HUES48 (cell line): Measurements from ENCODE around the gene KLHL29.
"Not testable (repeated sequence)": the region's sequence is repeated elsewhere in the genome, so short reads cannot be mapped to it uniquely, and the experiment has no call there.

Experiments
- H3K27ac ChIP-seq: one replicate; pipeline ENCODE4 v1.7.0; 2013; ENCODE audit warnings: low read depth, low read length, inconsistent platforms
- H3K27me3 ChIP-seq: 2 replicates; pipeline ENCODE4 v1.6.1; 2013; ENCODE audit warnings: mild to moderate bottlenecking, low read length; ENCODE audit not compliant: control insufficient read depth, insufficient read depth
- H3K36me3 ChIP-seq: 2 replicates; pipeline ENCODE4 v1.6.1; 2013; ENCODE audit warnings: low read length; ENCODE audit not compliant: control insufficient read depth, insufficient read depth
- H3K4me1 ChIP-seq: 2 replicates; pipeline ENCODE4 v1.6.1; 2013; ENCODE audit warnings: mild to moderate bottlenecking, low read length; ENCODE audit not compliant: control insufficient read depth, insufficient read depth
- H3K4me3 ChIP-seq: 2 replicates; pipeline ENCODE4 v1.5.1; 2013; ENCODE audit warnings: mild to moderate bottlenecking, low read depth, low read length
- H3K9ac ChIP-seq: 2 replicates; pipeline ENCODE4 v1.6.1; 2013; ENCODE audit warnings: mild to moderate bottlenecking, low read depth, low read length, moderate library complexity
- H3K9me3 ChIP-seq: 2 replicates; pipeline ENCODE4 v1.6.1; 2013; ENCODE audit warnings: low read length; ENCODE audit not compliant: control insufficient read depth, insufficient read depth

Gene KLHL29

GRCh38 chr2:23385351-23385747 is 370 bp downstream of the KLHL29 start:
- Histone ChIP-seq H3K9ac (no peak overlapping the region), H3K4me1 (peaks cover 10% of the 10 kb centered on the region; the same call in 1 of the 2 replicates), H3K9me3 (no peaks in the 10 kb centered on the region), H3K36me3 (no peaks in the 10 kb centered on the region), H3K27me3 (peaks cover 87% of the 10 kb centered on the region), H3K27ac (no peak overlapping the region), H3K4me3 (peak overlapping the region; percentile 74)

DNA sequence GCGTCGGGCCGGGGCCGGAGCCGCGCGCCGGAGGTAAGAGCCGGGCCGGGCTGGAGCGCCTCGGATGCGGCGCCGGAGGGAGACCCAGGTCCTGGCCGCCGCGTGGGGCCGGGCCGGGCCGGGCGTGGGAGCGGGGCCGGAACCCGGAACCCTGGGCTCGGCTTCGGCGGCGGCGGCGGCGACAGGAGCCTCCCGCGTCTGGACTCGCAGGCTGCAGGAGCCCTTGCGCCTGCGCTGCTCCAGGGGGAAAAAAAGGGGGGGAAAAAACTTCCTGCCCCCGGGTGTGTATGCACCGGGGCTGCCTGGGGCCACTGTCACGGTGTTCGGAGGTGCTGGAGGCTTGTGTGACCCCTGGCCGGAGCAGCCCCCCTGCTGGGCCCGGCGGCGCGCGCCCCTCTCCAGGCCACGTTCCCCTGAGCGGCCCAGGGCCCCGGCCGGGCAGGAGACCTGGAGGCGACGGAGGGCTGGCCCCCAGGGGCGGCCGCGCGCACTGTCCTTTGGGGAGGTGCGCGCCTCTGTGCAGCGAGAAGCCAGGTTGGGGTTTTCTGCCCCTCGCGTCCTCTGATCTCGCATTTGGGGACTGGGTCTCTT is 864 bp downstream of the KLHL29 start:
- no peaks in the 10 kb centered on the region for H3K36me3 ChIP-seq
- H3K9me3 ChIP-seq: no peaks in the 10 kb centered on the region
- H3K9ac ChIP-seq: no peak overlapping the region
- peaks cover 86% of the 10 kb centered on the region for H3K27me3 ChIP-seq
- no peak overlapping the region for H3K27ac ChIP-seq
- peak overlapping the region; percentile 74 for H3K4me3 ChIP-seq
- peaks cover 10% of the 10 kb centered on the region; the same call in 1 of the 2 replicates for H3K4me1 ChIP-seq

DNA sequence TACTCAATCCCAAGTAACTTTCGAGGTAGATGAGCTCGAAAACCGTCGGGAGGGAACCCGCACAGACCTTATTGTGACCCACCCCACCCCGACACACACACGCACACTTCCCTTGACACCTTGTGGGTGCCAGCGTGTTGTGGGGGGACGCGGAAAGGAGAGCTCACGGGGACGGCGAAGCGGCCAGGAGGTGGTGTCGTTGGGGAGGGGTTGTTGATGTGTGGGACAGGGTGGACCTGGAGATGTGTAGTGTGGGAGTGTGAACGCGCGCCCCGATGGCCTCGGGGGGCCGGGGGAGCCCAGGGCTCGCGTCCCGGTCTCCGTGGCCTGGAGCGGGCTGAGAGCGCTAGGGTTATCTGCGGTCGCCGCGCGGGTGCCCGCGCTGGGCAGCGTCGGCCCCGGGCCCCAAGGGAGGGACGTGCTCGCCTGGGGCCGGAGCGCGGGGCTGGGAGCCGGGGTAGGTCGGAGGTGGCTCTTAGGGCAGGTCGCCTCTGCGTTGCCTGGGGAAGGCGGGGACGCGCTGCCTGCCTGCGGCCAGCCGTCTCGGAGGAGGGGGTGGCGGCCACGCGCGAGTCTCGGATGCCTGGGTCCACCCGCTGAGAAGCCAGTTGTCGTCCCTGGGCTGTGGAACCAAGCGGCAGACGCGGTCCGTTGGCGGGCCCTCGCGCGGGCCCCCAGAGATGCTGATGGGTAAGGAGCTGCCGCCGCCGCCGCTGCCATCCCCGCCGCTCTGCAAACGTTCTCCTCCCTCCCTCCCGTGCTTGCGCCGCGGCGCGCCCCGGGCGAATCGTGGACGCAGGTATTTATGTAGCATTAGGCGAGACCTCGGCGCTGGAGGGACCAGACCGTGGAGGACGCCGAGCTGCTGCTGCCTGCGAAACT is 1.6 kb downstream of the KLHL29 start:
- Histone ChIP-seq H3K9me3 (no peaks in the 10 kb centered on the region), H3K4me3 (peak overlapping the region; percentile 74), H3K36me3 (no peaks in the 10 kb centered on the region), H3K4me1 (peaks cover 10% of the 10 kb centered on the region; the same call in 1 of the 2 replicates), H3K27me3 (peaks cover 78% of the 10 kb centered on the region), H3K9ac (no peak overlapping the region), H3K27ac (no peak overlapping the region)

DNA sequence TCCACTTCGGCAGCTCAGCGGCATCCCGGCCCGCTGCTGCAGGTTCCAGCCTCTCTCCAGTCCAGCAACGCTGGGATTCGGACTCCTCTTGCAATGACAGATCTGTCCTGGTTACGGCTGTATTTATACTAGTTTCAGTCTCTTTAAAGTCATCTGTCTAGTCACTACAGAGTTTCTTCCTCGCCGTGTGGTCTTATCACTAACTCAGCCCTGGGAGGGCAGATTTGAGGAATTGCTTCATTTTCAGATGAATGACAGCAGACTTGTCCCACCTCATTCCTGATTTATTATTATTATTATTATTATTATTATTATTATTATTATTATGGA is 2.2 kb downstream of the KLHL29 start:
- Histone ChIP-seq H3K36me3 (no peaks in the 10 kb centered on the region), H3K9ac (no peak overlapping the region), H3K27ac (no peak overlapping the region), H3K27me3 (peaks cover 72% of the 10 kb centered on the region), H3K4me3 (peak overlapping the region; percentile 74), H3K9me3 (no peaks in the 10 kb centered on the region), H3K4me1 (peaks cover 10% of the 10 kb centered on the region; the same call in 1 of the 2 replicates)

DNA sequence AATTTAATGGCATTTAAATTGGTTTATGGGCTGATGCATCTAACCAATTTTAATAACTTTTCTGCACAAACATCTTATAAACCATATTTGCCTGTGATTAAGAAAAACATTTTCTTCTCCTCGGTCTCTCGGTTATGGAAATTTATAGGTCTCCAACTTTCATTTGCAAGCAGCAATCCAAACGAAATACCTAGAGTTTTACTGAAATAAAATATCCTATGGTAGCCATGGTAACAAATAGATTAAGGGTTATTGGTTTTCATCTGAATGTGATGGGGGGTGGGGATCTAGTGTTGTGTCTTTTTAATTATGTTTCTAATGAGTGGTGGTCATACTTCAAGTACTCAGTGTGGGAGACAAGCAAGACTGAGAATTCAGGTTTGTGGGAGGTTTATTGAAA is 2.9 kb downstream of the KLHL29 start:
- Histone ChIP-seq H3K4me3 (no peak overlapping the region), H3K4me1 (peaks cover 10% of the 10 kb centered on the region; the same call in 1 of the 2 replicates), H3K36me3 (no peaks in the 10 kb centered on the region), H3K27me3 (peaks cover 66% of the 10 kb centered on the region), H3K9ac (no peak overlapping the region), H3K9me3 (no peaks in the 10 kb centered on the region), H3K27ac (no peak overlapping the region)

DNA sequence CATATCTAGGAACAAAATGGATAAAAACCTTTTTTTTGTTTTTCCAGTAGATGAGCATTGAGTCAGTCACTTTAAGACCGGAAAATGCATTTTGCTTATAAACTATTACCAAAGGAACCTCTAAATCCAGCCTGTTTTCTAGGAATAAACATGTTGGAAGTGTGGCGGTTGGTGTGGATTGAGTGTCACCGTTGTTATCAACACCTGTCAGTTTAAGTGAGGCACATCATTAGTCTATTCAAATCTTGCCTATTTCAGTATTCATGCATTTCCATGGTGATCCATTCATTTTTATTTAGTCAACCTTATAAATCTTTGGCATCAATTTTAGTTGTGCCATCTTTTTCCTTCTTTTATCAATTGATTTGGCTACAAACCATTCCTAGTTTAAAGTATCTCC is 3.3 kb downstream of the KLHL29 start:
- Histone ChIP-seq H3K9me3 (no peaks in the 10 kb centered on the region), H3K27me3 (peaks cover 61% of the 10 kb centered on the region), H3K4me3 (no peak overlapping the region), H3K9ac (no peak overlapping the region), H3K27ac (no peak overlapping the region), H3K36me3 (no peaks in the 10 kb centered on the region), H3K4me1 (peaks cover 10% of the 10 kb centered on the region; the same call in 1 of the 2 replicates)

- no peak overlapping the region for H3K27ac ChIP-seq
These were observed 4.0 kb downstream of the KLHL29 start for GRCh38 chr2:23388756-23389514.

DNA sequence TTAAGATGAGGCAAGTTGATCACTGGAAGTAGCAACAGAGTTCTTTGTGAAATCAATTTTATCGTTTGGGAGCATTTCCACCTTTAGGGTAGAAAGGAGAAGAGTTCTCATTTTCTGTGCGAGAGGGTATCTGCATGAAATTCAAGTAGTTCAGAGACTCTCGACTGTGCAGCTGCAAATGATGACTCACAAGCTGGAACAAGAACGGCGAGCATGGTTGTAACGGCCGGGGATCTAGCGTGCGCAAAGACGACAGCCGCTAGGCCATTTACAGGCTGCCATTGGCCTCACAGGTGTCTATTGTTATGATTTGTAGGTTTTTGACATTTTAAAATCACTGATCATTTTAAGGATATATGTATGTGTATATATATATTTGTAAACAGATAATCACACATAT is 5.2 kb downstream of the KLHL29 start:
- Histone ChIP-seq H3K4me1 (peaks cover 6% of the 10 kb centered on the region; the same call in 1 of the 2 replicates), H3K9ac (no peak overlapping the region), H3K27ac (no peak overlapping the region), H3K27me3 (peaks cover 47% of the 10 kb centered on the region), H3K4me3 (no peak overlapping the region), H3K9me3 (no peaks in the 10 kb centered on the region), H3K36me3 (no peaks in the 10 kb centered on the region)

More at GRCh38 chr2:23388756-23389514, 4.0 kb downstream of the KLHL29 start:
- Histone ChIP-seq H3K9ac (no peak overlapping the region), H3K27me3 (peaks cover 55% of the 10 kb centered on the region), H3K4me1 (peaks cover 10% of the 10 kb centered on the region; the same call in 1 of the 2 replicates), H3K36me3 (no peaks in the 10 kb centered on the region), H3K4me3 (no peak overlapping the region), H3K9me3 (no peaks in the 10 kb centered on the region)

DNA sequence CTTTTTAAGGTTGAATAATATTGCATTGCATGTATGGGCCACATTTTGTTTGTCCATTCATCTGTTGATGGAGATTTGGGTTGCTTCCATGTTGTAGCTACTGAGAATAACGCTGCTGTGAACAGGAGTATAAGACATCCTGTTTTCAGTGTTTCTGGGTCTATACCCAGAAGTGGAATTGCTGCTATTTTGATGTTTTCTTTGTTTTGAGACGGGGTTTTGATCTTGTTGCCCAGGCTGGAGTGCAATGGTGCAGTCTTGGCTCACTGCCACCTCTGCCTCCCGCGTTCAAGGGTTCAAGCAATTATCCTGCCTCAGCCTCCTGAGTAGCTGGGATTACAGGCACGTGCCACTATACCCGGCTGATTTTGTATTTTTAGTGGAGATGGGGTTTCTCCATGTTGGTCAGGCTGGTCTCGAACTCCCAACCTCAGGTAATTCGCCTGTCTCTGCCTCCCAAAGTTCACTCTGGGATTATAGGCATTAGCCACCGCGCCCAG is 6.3 kb downstream of the KLHL29 start:
- not testable (repeated sequence) for H3K9me3 ChIP-seq, H3K27ac ChIP-seq, H3K36me3 ChIP-seq, H3K4me1 ChIP-seq, H3K4me3 ChIP-seq, H3K9ac ChIP-seq
- peaks cover 37% of the 10 kb centered on the region for H3K27me3 ChIP-seq

GRCh38 chr2:23393722-23394121 is 8.7 kb downstream of the KLHL29 start:
- peaks cover 3% of the 10 kb centered on the region; the same call in 1 of the 2 replicates for H3K4me1 ChIP-seq
- no peaks in the 10 kb centered on the region for H3K36me3 ChIP-seq
- no peak overlapping the region for H3K4me3 ChIP-seq
- no peak overlapping the region for H3K27ac ChIP-seq
- H3K27me3 ChIP-seq: peaks cover 13% of the 10 kb centered on the region
- no peak overlapping the region for H3K9ac ChIP-seq
- no peaks in the 10 kb centered on the region for H3K9me3 ChIP-seq
